ENCODE measurements around the gene PZP.
A peak's percentile ranks its signal among the peaks of the same experiment; 100 is the strongest.
"Not testable (repeated sequence)": the region's sequence is repeated elsewhere in the genome, so short reads cannot be mapped to it uniquely, and the experiment has no call there.

The PZP gene

GRCh38 chr12:9184276-9184675 lies 23.9 kb downstream of the PZP start:
- H3K4me3 ChIP-seq (ENCODE audit: low read length) = no peak overlapping the region
- no peaks in the 10 kb centered on the region for H3K27me3 ChIP-seq (ENCODE audit: insufficient read depth, low read length)
- H3K4me1 ChIP-seq (ENCODE audit: insufficient read depth, low read length) = no peaks in the 10 kb centered on the region
- H3K9me3 ChIP-seq (ENCODE audit: insufficient read depth, low read depth, low read length) = no peaks in the 10 kb centered on the region; the same call in 1 of the 2 replicates
- H3K36me3 ChIP-seq (ENCODE audit: insufficient read depth, low read length) = no peaks in the 10 kb centered on the region
- no peak overlapping the region for H3K9ac ChIP-seq (ENCODE audit: low read depth, low read length)
- WGBS = 95% methylated on average over 3 of the region's 3 CpGs
- H3K27ac ChIP-seq (ENCODE audit: low read depth, low read length) = no peak overlapping the region

GRCh38 chr12:9180810-9181209 lies 27.4 kb downstream of the PZP start:
- H3K36me3 ChIP-seq (ENCODE audit: insufficient read depth, low read length) = no peaks in the 10 kb centered on the region
- H3K4me3 ChIP-seq (ENCODE audit: low read length) = no peak overlapping the region
- no peak overlapping the region for H3K9ac ChIP-seq (ENCODE audit: low read depth, low read length)
- WGBS = 66% methylated on average over 4 of the region's 4 CpGs
- H3K4me1 ChIP-seq (ENCODE audit: insufficient read depth, low read length) = no peaks in the 10 kb centered on the region
- H3K27me3 ChIP-seq (ENCODE audit: insufficient read depth, low read length) = no peaks in the 10 kb centered on the region
- H3K27ac ChIP-seq (ENCODE audit: low read depth, low read length) = no peak overlapping the region
- no peaks in the 10 kb centered on the region for H3K9me3 ChIP-seq (ENCODE audit: insufficient read depth, low read depth, low read length)

- no peak overlapping the region for H3K4me3 ChIP-seq (ENCODE audit: low read length)
- no peaks in the 10 kb centered on the region for H3K36me3 ChIP-seq (ENCODE audit: insufficient read depth, low read length)
- no peaks in the 10 kb centered on the region for H3K4me1 ChIP-seq (ENCODE audit: insufficient read depth, low read length)
- no peaks in the 10 kb centered on the region for H3K27me3 ChIP-seq (ENCODE audit: insufficient read depth, low read length)
- H3K9me3 ChIP-seq (ENCODE audit: insufficient read depth, low read depth, low read length) = no peaks in the 10 kb centered on the region
- H3K9ac ChIP-seq (ENCODE audit: low read depth, low read length) = no peak overlapping the region
- 92% methylated on average over 1 of the region's 3 CpGs for WGBS
- H3K27ac ChIP-seq (ENCODE audit: low read depth, low read length) = no peak overlapping the region
Measured at GRCh38 chr12:9179781-9180180, 28.4 kb downstream of the PZP start.

- H3K27me3 ChIP-seq (ENCODE audit: insufficient read depth, low read length) = no peaks in the 10 kb centered on the region
- H3K9me3 ChIP-seq (ENCODE audit: insufficient read depth, low read depth, low read length) = no peaks in the 10 kb centered on the region
- H3K9ac ChIP-seq (ENCODE audit: low read depth, low read length) = no peak overlapping the region
- peaks cover 21% of the 10 kb centered on the region for H3K4me1 ChIP-seq (ENCODE audit: insufficient read depth, low read length)
- H3K27ac ChIP-seq (ENCODE audit: low read depth, low read length) = 0 out of 2 replicates have a peak overlapping the region, but pooled peaks have one; percentile 20
- no peaks in the 10 kb centered on the region for H3K36me3 ChIP-seq (ENCODE audit: insufficient read depth, low read length)
- 0 out of 2 replicates have a peak overlapping the region, but pooled peaks have one; percentile 7 for H3K4me3 ChIP-seq (ENCODE audit: low read length)
- 61% methylated on average over 7 of the region's 11 CpGs for WGBS
Measured at GRCh38 chr12:9169979-9170634, 38.1 kb downstream of the PZP start.

- H3K36me3 ChIP-seq (ENCODE audit: insufficient read depth, low read length); H3K4me3 ChIP-seq (ENCODE audit: low read length); H3K9me3 ChIP-seq (ENCODE audit: insufficient read depth, low read depth, low read length); H3K27ac ChIP-seq (ENCODE audit: low read depth, low read length); H3K9ac ChIP-seq (ENCODE audit: low read depth, low read length); H3K27me3 ChIP-seq (ENCODE audit: insufficient read depth, low read length): not testable (repeated sequence)
- peaks cover 21% of the 10 kb centered on the region for H3K4me1 ChIP-seq (ENCODE audit: insufficient read depth, low read length)
- 74% methylated on average over 1 of the region's 5 CpGs for WGBS
Measured at GRCh38 chr12:9167345-9167744, 40.9 kb downstream of the PZP start.

GRCh38 chr12:9163392-9163791 lies 44.8 kb downstream of the PZP start:
- 97% methylated on average over 5 of the region's 5 CpGs for WGBS
- H3K27ac ChIP-seq (ENCODE audit: low read depth, low read length) = no peak overlapping the region
- H3K4me1 ChIP-seq (ENCODE audit: insufficient read depth, low read length) = peaks cover 4% of the 10 kb centered on the region; the same call in 1 of the 2 replicates
- H3K9ac ChIP-seq (ENCODE audit: low read depth, low read length) = no peak overlapping the region
- H3K4me3 ChIP-seq (ENCODE audit: low read length) = no peak overlapping the region
- no peaks in the 10 kb centered on the region for H3K27me3 ChIP-seq (ENCODE audit: insufficient read depth, low read length)
- H3K9me3 ChIP-seq (ENCODE audit: insufficient read depth, low read depth, low read length) = no peaks in the 10 kb centered on the region
- no peaks in the 10 kb centered on the region for H3K36me3 ChIP-seq (ENCODE audit: insufficient read depth, low read length)

- Histone ChIP-seq H3K9me3 (ENCODE audit: insufficient read depth, low read depth, low read length) (no peaks in the 10 kb centered on the region), H3K4me1 (ENCODE audit: insufficient read depth, low read length) (no peaks in the 10 kb centered on the region), H3K9ac (ENCODE audit: low read depth, low read length) (no peak overlapping the region), H3K27me3 (ENCODE audit: insufficient read depth, low read length) (no peaks in the 10 kb centered on the region), H3K36me3 (ENCODE audit: insufficient read depth, low read length) (no peaks in the 10 kb centered on the region), H3K4me3 (ENCODE audit: low read length) (no peak overlapping the region), H3K27ac (ENCODE audit: low read depth, low read length) (no peak overlapping the region)
- WGBS = 93% methylated on average over 4 of the region's 4 CpGs
Measured at GRCh38 chr12:9156119-9156518, 52.1 kb downstream of the PZP start.

- no peak overlapping the region for H3K4me3 ChIP-seq (ENCODE audit: low read length)
- peaks cover 15% of the 10 kb centered on the region; the same call in 1 of the 2 replicates for H3K9me3 ChIP-seq (ENCODE audit: insufficient read depth, low read depth, low read length)
- no peaks in the 10 kb centered on the region for H3K4me1 ChIP-seq (ENCODE audit: insufficient read depth, low read length)
- H3K36me3 ChIP-seq (ENCODE audit: insufficient read depth, low read length) = no peaks in the 10 kb centered on the region
- no peak overlapping the region for H3K27ac ChIP-seq (ENCODE audit: low read depth, low read length)
- H3K27me3 ChIP-seq (ENCODE audit: insufficient read depth, low read length) = no peaks in the 10 kb centered on the region
- no peak overlapping the region for H3K9ac ChIP-seq (ENCODE audit: low read depth, low read length)
- WGBS = 71% methylated on average over 6 of the region's 6 CpGs
Measured at GRCh38 chr12:9149372-9149771, 58.8 kb downstream of the PZP start.

GRCh38 chr12:9148926-9149325 lies 59.3 kb downstream of the PZP start:
- H3K36me3 ChIP-seq (ENCODE audit: insufficient read depth, low read length) = no peaks in the 10 kb centered on the region
- H3K4me3 ChIP-seq (ENCODE audit: low read length) = no peak overlapping the region
- H3K9ac ChIP-seq (ENCODE audit: low read depth, low read length) = no peak overlapping the region
- H3K9me3 ChIP-seq (ENCODE audit: insufficient read depth, low read depth, low read length) = peaks cover 15% of the 10 kb centered on the region; the same call in 1 of the 2 replicates
- H3K4me1 ChIP-seq (ENCODE audit: insufficient read depth, low read length) = no peaks in the 10 kb centered on the region
- H3K27ac ChIP-seq (ENCODE audit: low read depth, low read length) = no peak overlapping the region
- WGBS = 91% methylated on average over 2 of the region's 2 CpGs
- H3K27me3 ChIP-seq (ENCODE audit: insufficient read depth, low read length) = no peaks in the 10 kb centered on the region

- WGBS = 75% methylated on average over 2 of the region's 2 CpGs
- Histone ChIP-seq H3K9me3 (ENCODE audit: insufficient read depth, low read depth, low read length) (peaks cover 27% of the 10 kb centered on the region; the same call in 1 of the 2 replicates), H3K27ac (ENCODE audit: low read depth, low read length) (no peak overlapping the region), H3K4me3 (ENCODE audit: low read length) (no peak overlapping the region), H3K9ac (ENCODE audit: low read depth, low read length) (no peak overlapping the region), H3K4me1 (ENCODE audit: insufficient read depth, low read length) (no peaks in the 10 kb centered on the region), H3K27me3 (ENCODE audit: insufficient read depth, low read length) (no peaks in the 10 kb centered on the region), H3K36me3 (ENCODE audit: insufficient read depth, low read length) (no peaks in the 10 kb centered on the region)
Measured at GRCh38 chr12:9147461-9147860, 60.7 kb downstream of the PZP start.

- H3K4me1 ChIP-seq (ENCODE audit: insufficient read depth, low read length) = no peaks in the 10 kb centered on the region
- peaks cover 32% of the 10 kb centered on the region; the same call in 1 of the 2 replicates for H3K9me3 ChIP-seq (ENCODE audit: insufficient read depth, low read depth, low read length)
- H3K9ac ChIP-seq (ENCODE audit: low read depth, low read length) = no peak overlapping the region
- H3K4me3 ChIP-seq (ENCODE audit: low read length) = no peak overlapping the region
- no peaks in the 10 kb centered on the region for H3K36me3 ChIP-seq (ENCODE audit: insufficient read depth, low read length)
- 80% methylated on average over 4 of the region's 4 CpGs for WGBS
- H3K27me3 ChIP-seq (ENCODE audit: insufficient read depth, low read length) = no peaks in the 10 kb centered on the region
- no peak overlapping the region for H3K27ac ChIP-seq (ENCODE audit: low read depth, low read length)
Measured at GRCh38 chr12:9144730-9145106, 63.5 kb downstream of the PZP start.

Data from HUES64 (cell line).